Stimulated activated CD4-positive, alpha-beta T cell treated with anti-CD3 and anti-CD28 coated beads, Interleukin-15, amount 100 ng/mL, for 48 hours (primary cell): Measurements from ENCODE around the gene SBSN.

Source experiments
- DNase-seq, 2 donors: peaks; one replicate each; pipeline ENCODE4 v3.0.0-alpha.2; 2020; ENCODE audit warnings: low read depth in 2 of 2

Gene SBSN

GRCh38 chr19:35528218-35529038, at the start of gene SBSN:
Gene SBSN, minus strand, starts transcription at chr19:35528311. Its CDS starts 30 bp downstream, at chr19:35528281.
- DNase-seq, result no peak

DNA sequence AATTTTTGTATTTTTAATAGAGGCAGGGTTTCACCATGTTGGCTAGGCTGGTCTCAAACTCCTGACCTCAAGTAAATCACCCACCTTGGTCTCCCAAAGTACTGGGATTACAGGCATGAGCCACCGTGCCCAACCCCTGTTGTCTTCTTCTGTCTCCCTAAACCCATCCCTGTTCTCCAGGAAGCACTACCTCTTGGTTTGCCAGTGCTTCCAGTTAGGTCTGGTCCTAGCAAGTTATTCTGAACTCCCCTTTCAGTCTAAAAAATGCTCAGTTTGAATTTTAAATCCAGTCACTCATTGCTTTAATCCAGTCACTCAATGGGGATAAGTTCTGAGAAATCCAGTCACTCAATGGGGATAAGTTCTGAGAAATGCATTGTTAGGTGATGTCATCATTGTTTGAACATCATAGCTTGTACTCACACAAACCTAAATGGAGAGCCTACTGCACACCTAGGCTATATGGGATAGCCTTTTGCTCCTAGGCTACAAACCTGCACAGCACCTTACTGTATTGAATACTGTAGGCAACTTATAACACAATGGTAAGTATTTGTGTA, 43.4 kb upstream of the SBSN start:
- no peak for DNase-seq

- no peak for DNase-seq
Measured at GRCh38 chr19:35569281-35569781, 41.2 kb upstream of the SBSN start.

- DNase-seq, result no peak
Measured at GRCh38 chr19:35566738-35567137, 38.6 kb upstream of the SBSN start.

DNA sequence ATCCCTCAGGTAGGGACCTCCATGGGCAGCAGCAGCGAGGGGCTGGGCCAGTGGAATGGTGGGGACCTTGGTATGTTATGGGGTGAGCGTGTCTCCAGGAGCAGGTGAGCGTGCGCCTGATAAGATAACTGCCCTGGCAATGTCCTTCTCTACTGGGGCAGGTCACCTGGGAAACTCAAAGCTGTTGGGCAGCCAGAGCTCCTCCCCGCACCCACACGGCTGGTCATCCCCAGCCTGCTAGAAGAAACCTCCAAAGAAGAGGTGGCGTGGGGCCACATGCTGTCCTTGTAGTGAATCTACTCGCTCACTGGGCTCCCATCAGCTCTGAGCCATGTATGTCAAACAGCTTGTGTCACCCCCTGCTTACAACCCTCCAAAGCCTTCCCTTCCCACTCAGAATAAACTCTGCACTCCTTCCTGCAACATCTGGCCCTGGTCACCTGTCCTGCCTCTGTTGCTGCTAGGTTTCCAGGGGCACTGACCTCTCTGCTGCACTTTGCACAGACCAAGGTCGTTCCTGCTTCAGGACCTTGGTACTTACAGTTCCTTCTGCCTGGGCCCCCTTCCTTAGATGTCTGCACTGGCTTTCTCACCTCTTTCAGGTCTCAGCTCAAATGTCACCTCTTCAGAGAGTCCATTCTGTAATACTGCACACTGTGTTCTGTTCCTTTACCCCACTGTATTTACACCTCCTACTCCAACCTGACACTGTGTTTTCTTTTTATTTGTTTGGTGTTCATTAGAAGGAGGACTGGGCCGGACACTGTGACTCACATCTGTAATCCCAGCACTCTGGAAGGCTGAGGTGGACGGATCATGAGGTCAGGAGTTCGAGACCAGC, 37.1 kb upstream of the SBSN start:
- no peak for DNase-seq

DNA sequence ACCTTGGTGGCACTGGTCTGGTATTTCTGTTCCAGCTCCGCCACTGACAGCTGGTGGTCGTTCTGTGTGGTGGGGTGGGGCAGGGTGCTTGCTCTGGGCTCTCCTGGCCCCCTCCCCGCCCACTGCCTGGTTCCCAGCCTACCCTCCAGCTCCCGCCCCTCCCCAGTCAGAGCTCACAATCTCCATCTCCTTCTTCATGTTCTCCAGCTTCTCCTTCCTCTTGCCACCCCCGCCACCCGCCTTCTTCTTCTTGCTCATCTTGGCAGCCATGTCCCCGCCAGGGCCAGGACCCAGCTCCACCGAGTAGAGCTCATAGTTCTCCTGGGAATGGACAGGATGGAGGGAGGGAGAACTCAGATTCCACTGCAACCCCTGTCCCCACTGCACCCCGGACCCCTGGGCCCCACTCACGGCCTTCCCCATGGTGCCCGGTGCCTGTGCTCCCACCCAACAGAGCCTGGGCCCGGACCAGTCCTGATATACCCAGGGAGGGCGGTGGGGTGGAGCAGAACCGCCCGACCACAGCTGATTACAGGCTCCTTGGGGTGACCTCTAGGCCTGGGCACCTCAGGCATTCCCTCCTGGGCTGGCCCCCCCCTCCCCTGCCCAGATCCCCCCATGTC, 35.2 kb upstream of the SBSN start, which contains the start of gene ATP4A:
Gene ATP4A (minus strand): TSS at position 452 of the 623 bp plus-strand sequence. CDS start 29 bp downstream, at position 423.
- no peak for DNase-seq

GRCh38 chr19:35562776-35563175, 34.7 kb upstream of the SBSN start:
- DNase-seq, result no peak

- no peak for DNase-seq
Measured at GRCh38 chr19:35562336-35562735, 34.2 kb upstream of the SBSN start.

DNA sequence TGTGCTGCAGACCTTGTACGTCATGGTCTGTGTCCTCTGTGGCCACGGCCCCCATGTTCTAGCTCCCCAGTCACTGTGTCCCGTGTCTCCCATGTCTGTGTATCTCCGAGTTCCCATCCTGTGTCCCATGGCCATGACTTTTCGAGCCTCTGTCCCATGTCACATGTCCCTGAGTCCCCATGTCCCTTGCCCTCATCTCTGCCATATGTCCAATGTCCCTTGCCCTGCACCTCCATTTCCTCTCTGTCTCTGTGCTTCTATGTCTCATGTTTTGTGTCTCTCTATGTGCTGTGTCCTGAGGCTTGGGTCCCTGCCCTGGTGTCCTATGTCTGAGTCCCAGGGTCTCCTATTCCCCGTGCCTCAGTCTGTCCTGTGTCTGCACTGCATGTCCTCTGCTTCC, 33.3 kb upstream of the SBSN start:
- no peak for DNase-seq

DNA sequence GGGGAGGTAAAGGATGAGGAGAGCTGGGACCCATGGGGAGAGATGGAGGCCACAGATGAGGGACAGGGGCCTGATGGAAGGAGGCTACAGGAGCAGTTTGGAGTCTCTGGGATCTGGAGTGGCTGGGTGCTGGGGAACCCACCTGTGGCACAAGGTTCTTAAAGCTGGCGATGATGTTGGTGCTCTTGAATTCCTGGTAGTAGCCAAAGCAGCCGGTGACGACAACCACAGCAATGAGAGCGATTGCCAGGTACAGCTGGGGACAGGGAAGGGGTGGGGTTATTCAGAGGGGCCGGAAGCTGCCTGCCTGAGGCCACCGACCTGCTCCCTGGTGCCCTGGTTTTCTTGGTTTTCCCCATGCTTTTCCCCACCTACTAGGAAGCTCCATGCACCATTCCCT, 32.6 kb upstream of the SBSN start:
- DNase-seq, result no peak

- no peak for DNase-seq
Measured at GRCh38 chr19:35560271-35560670, 32.2 kb upstream of the SBSN start.

- DNase-seq, result no peak
Measured at GRCh38 chr19:35559781-35560180, 31.7 kb upstream of the SBSN start.

- DNase-seq, result no peak
Measured at GRCh38 chr19:35559281-35559659, 31.2 kb upstream of the SBSN start.

- no peak for DNase-seq
Measured at GRCh38 chr19:35558400-35559280, 30.5 kb upstream of the SBSN start.

GRCh38 chr19:35557539-35558399, 29.7 kb upstream of the SBSN start:
- peak; percentile 35 to 46 for DNase-seq

GRCh38 chr19:35556846-35557538, 28.9 kb upstream of the SBSN start:
- DNase-seq, result no peak

DNA sequence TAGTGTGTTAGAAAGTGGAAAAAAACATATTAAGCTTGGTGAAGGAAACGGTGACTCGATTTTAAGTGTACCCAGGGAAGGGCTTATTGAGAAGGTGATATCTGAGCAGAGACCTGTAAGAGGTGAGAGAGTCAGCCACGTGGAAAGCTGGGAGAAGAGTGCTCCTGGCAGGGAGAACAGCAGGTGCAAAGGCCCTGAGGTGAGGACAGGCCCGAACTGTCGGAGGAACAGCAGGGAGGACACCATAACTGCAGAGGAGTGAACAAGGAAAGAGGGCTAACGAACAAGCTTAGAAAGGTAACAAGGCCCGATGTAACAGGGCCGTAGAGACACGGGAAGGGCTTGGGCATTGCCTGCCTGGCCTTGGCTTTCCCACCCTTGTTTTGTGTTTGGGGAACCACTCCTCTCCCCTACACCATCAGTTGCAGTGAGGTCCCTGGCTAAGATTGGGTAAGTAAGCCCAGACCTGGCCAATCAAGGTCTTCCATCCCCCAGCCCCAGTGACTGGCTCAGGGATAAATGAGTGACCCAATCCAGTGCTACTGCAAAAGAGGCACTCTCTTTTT, 28.0 kb upstream of the SBSN start:
- DNase-seq, result no peak

GRCh38 chr19:35555301-35556005, 27.3 kb upstream of the SBSN start:
- no peak for DNase-seq
